ENCODE data around the gene OR2B2.

- TF ChIP-seq EZH2 (IDR thresholded peaks at IDR 0.05; ENCODE audit: borderline replicate concordance) = no peak
- TF ChIP-seq CTCF (IDR thresholded peaks at IDR 0.05; ENCODE audit: poor library complexity) = no peak
Measured at GRCh38 chr6:27951040-27951439, 38.8 kb upstream of the OR2B2 start.

Data from hepatocyte (in vitro differentiated cells).